Embryonic facial prominence (tissue), 1 donor: ENCODE data around the gene ZNF836.

Experiments
- DNase-seq: peaks from one replicate; pipeline ENCODE4 v3.0.0-alpha.2; 2016; ENCODE audit errors: extremely low spot score

The ZNF836 gene

DNA sequence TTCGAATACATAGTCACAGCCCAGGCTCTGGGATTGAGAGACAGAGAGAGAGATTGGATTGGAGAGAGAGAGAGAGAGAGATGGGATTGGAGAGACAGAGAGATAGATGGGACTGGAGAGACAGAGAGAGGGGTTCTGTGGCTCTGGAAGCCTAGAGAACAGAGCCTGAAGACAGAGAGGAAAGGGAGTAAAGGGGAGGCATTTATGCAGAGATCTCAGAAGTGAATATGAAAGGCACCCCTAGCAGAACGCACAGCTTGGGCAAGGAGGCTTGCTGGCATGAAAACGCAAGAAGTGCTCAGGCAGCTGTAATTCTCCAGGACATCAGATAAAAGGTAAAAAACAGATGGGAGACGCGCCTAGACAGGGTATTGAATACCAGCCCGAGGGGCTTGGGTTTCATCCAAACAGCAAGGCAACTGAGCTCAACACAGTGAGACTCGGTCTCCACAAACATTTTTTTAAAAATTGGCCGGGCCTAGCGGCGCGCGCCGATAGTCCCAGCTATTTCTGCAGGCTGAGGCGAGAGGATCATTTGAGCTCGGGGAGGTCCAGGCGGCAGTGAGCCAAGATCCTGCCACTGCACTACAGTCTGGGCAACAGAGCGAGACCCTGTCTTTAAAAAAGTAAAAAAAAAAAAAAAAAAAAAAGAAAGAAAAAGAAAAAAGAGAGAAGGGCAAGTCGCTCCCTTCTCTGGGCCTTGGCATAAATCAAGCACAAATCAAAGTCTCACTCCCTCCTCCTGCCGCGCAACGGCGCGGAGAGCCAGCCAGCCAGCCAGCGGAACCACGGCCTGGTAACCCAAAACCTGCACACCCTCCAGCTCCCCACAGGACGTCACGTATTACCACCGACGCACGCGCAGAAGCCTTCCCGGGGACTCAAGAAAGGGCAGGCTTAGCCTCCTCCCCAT is 17.7 kb upstream of the ZNF836 start:
- peak; percentile 100 for DNase-seq

DNA sequence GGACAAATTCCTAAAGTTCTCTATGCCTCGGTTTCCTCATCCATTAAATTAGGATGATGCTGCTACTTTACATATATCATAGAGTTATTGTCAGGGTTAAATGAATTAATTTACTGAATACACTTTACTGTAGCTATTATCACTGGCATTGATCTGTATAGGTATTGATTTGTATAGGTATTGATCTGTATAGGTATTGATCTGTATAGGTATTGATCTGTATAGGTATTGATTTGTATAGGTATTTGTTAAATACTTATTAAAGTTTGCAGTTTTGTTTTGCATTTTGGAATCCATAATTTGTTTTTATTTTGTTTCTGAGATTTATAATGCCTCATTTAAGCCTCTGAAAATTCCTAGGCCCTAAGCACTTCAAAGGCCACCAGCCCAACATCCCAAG is 16.0 kb upstream of the ZNF836 start:
- no peak for DNase-seq

DNA sequence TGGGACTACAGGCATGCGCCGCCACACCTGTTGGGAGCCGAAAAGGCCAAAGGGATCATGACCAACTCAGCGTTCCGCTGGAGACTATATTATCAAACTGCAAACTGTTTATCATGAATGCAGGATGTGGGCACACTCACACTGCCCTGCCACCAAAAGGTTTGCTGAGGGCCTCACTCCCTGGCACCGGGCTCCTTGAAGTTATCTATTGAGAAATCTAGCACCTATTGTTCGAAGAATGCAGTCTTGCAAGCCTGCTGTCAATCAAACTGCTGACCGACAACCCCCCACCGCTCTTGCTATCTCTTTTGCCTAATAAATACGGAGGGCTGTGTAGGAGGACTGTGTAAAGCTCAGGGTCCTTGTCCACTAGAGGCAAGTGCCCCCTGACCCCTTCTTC is 5.2 kb upstream of the ZNF836 start:
- DNase-seq = no peak

DNA sequence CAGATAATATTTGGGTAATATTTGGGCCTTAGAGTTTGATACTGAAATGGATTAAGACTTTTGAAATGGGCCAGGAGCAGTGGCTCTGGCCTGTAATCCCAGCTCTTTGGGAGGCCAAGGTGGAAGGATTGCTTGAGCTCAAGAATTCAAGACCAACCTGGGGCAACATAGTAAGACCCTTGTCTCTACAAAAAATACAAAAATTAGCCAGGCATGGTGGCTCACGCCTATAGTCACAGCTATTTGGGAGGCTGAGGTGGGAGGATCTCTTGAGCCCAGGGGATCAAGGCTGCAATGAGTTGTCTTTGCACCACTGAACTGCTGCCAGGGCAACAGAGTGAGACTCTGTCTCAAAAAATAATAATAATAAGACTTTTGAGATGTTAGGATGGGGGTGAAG is 926 bp upstream of the ZNF836 start:
- no peak for DNase-seq

DNA sequence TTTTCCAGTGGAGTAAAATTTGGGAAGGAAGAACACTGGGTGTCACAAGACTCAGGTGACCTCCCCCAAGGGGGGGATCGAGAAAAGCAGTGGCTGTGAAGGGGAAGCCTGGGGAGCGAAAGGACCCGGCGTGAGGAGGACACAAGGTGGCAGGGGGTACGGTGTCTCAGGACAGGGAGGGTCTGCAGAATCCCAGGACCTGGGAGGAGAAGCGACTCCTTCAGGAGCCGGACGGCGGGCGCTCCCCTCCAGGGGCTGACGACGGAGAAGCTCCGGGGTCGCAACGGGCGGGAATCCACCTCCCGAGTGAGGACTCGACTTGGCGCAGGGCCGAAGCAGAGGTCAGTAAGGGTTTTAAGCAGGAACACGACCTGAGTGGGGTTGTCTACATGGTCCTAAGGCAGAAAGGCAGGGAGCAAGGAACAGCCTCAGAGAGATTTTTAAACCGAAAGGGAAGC is 529 bp downstream of the ZNF836 start:
- DNase-seq = no peak

DNA sequence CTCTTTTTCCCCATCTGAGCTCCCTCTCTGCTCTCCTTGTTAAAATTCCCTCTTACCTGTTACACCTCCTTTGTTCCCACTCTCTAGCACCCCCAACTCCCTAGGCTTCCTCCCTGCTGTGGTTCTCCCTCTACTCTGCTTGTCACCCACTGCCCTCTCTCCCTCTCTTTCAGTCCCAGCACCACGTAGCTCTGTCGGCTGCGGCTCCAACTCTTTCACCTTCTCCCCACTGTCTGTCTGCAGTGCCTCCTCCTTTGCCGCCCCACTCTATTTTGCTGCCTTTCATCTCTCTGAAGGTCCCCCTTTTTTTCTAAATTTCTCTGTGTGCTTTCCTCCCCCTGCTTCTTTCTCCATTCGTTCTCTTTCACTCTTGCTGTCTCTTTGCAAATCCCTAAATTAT is 1.1 kb downstream of the ZNF836 start:
- no peak for DNase-seq

DNA sequence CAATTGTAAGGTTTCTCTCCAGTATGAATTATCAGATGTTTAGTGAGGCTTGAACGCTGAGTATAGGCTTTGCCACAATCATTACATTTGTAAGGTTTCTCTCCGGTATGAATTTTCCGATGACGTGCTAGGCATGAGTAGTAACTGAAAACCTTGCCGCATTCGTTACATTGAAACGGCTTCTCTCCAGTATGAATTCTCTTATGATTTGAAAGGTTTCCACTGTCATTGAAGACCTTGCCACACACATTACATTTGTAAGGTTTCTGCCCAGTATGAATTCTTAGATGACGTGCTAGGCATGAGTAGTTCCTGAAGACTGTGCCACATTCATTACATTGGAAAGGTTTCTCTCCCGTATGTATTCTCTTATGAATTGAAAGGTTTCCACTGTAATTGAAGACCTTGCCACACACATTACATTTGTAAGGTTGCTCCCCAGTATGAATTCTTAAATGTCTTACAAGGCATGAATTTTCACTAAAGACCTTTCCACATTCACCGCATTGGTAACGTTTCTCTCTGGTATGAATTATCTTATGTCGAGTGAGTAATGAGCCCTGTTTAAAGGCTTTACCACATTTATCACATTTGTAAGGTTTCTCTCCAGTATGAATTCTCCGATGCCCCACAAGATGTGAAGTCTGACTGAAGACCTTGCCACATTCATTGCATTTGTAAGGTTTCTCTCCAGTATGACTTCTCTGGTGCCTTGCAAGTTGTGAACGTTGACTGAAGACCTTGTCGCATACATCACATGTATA is 15.6 kb downstream of the ZNF836 start:
- DNase-seq = no peak

DNA sequence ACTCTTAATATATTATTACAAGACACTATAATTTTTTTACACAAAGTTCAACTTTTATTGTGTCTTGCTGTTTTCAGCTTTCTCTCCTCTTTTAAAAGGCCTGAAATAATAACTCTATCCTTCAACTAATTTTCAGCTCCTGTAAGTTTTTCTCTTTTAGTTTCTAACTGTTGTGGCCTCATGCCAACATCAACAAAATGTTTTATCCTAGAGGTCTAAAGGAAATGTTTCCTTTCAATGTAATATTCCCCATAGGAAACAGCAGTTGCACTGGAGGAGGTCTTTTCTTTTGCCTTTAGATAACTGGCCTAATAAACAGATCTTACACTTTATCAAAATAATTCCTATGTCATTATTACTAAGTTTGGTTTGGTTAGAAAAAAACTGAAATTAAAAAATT is 23.2 kb downstream of the ZNF836 start:
- DNase-seq = no peak

DNA sequence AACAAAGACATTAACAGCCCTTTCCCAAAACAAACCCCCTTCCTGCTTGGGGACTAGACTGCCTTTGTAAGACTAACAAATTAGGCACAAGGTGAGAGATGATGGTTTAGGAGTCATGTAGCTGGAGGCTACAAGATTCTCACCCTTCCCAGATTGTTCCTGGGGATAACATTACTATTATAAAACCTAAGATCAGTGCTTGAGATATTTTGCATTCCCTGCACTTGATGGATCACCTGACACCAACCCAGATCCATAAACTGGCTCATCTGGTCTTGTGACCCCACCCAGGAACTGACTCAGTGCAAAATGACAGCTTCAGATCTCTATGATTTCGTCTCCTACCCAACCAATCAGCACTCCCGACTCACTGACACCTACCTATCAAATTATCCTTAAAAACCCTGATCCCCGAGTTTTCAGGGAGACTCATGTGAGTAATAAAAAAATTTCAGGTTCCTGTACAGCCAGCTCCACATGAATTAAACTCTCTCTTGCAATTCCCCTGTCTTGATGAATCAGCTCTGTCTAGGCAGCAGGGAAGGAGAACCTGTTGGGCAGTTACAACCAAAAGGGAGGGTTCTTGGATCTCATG is 29.3 kb downstream of the ZNF836 start:
- no peak for DNase-seq

DNA sequence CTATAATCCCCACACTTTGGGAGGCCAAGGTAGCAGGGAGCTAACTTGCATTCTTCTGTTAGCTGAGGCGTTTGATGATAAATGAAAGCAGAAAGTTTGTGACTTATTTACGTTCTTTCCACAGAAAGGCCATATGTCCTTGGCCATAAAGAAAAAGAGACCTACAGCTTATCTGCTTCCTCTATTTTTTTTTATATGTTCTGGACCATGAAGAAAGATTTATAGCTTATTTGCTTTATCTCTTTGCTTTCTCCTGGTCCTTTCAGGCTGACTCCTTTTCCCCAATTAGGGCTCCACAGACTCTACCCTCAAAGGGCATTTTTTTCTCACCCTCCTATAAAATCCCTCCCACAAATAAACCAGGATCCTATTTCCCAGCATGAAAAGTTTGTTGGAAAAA is 30.2 kb downstream of the ZNF836 start:
- no peak for DNase-seq

DNA sequence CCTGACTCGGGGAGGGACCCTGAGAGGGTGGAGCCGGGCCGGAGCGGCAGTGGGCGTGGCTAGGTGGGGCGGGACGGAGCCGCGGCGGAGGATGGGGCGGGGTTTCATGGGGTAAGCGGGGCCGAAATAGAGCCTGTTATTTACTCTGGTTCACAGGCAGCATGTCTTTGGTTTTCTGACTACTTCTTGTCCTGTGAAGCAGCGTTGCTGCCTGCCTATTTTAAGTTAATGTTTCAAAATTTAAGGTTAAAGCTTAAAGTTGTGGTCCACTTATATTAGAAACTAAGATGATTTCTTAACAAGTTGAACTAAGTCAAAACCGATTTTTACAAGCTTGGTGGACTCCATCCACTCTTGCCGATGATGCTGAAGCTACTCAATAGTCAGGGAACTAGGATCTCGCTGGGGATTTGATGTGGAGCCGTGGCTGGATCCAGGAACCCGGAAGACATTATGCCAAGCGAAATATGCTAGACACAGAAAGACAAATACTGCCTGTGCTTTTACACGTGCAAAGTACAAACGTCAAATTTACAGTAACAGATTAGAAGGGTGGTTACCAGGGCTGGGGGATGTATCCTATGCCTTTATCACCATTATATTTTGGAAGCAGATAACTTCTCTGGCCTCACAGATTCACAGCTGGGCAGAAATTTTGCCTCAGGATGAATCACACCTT is 31.2 kb downstream of the ZNF836 start:
- no peak for DNase-seq

DNA sequence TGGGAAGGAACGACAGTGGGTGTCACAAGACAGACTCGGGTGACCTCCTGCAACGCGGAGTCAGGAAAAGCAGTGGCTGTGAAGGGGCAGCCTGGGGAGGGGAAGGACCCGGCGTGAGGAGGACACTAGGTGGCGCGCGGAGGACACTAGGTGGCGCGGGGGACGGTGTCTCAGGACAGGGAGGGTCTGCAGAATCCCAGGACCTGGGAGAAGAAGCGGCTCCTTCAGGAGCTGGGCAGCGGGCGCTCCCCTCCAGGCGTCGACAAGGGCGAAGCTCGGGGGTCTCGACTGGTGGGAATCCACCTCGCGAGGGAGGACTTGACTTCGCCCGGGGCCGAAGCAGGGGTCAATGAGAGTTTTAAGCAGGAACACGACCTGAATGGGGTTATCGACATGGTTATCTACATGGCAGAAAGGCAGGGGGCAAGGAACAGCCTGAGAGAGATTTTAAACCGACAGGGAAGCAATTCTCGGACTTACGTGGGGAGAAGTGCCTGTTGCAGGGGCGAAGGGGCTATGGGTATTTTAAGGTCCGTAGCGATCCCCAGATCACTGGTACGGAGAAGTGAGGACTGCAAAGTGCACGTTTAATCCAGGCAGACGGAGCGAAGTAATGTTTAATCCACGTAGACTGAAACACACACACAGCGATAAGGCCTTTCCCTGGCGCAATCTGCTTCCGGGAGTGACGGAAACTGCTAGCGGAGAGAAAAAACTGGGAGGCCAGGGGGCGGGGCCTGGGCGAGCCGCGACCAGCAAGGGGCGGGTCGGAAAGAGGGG is 32.0 kb downstream of the ZNF836 start, which contains the start of gene ZNF616:
Gene ZNF616 (minus strand): TSS at position 687 of the 780 bp plus-strand sequence. CDS start 9,426 bp downstream, outside the sequence.
- peak; percentile 91 for DNase-seq

DNA sequence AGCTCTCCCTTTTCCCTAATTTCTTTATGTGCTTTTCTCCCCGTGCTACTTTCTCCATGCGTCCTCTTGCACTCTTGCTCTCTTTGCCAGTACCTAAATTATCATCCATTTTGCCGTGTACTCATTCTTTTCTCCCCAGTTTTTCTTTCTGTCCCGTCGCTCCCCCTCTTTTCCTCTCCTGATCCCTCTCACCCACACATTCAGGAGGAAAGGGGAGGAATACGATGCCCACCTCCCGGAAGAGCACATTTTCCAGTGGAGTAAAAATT is 32.5 kb downstream of the ZNF836 start:
- no peak for DNase-seq

DNA sequence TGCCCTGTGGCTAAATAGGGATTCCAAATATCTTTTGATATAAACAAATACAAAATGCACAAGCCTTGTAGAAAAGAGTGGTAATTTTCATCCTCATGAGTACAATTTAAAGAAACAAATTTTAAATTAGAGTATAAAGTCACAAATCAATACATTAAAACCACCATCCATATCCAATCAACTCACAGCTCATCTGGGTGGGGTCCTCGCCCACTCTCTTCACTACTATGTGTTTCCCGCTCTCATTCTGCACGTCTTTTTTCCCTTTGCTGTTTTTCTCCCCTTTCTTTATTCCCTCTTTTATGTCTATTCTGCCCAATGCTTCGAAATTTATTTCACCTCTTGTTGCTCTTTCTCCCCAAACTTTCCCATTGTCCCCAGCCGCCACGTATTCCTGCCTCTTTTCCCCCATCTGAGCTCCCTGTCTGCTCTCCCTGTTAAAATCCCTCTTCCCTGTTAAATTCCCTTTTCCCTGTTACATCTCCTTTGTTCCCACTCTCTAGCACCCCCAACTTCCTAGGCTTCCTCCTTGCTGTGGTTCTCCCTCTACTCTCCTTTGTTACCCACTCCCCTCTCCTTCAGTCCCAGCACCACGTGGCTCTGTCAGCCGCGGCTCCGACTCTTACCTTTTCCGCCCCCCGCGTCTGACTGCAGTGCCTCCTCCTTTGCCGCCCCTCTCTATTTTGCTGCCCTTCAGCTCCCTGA is 33.0 kb downstream of the ZNF836 start:
- peak; percentile 50 for DNase-seq

DNA sequence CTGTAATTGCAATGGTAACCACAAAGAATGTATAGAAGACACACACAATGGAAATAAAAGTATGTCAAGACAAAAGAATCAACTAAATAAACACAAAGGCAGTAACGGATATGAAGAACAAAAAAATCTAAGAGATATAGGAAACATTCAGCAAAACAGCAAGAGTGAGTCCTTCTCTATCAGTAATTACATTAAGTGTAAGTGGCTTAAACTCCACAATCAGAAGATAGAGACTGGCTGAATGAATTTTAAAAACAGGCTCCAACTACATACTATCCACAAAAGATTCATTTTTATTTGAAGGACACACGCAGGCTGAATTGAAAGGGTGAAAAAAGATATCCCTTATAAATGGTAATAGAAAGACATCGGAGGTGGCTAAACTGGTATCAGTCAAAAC is 51.1 kb downstream of the ZNF836 start:
- no peak for DNase-seq

DNA sequence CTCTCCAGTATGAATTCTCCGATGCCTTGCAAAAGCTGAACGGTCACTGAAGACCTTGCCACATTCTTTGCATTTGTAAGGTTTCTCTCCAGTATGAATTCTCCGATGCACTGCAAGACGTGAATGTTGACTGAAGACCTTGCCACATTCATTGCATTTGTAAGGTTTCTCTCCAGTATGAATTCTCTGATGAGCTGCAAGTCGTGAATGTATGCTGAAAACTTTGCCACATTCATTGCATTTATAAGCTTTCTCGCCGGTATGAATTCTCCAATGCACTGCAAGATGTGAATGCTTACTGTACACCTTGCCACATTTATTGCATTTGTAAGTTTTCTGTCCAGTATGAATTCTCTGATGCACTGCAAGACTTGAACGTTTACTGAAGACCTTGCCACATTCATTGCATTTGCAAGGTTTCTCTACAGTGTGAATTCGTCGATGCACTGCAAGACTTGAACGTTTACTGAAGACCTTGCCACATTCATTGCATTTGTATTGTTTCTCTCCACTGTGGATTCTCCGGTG is 55.8 kb downstream of the ZNF836 start:
- no peak for DNase-seq

DNA sequence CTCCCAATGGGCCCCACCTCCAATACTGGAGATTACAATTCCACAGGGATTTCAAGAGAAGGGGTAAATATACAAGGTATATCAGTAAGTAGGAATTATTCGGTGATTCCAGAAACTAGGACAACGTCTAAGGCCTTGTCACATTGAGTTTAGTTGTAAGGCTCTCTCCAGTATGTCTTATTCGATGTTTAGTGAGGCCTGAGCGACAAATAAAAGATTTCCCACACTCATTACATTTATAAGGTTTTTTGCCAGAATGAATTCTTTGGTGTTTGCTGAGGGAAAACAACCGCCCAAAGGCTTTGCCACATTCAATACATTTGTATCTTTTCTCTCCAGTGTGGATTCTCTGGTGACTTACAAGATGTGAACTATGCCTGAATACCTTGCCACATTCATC is 56.7 kb downstream of the ZNF836 start:
- no peak for DNase-seq

DNA sequence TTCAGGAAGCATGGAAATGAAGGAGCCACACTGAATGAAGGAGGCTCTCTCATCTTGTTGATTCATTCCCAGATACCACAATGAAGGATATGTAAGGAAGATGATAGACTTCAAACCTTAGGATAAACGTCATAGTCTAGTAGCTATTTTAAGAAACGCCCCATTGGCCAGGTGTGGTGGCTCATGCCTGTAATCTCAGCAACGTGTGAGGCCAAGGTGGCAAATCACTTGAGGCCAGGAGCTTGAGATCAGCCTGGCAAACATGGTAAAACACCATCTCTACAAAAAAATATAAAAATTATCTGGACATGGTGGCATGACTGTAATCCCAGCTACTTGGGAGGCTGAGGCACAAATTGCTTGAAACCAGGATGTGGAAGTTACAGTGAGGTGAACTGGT is 58.8 kb downstream of the ZNF836 start:
- DNase-seq = no peak

DNA sequence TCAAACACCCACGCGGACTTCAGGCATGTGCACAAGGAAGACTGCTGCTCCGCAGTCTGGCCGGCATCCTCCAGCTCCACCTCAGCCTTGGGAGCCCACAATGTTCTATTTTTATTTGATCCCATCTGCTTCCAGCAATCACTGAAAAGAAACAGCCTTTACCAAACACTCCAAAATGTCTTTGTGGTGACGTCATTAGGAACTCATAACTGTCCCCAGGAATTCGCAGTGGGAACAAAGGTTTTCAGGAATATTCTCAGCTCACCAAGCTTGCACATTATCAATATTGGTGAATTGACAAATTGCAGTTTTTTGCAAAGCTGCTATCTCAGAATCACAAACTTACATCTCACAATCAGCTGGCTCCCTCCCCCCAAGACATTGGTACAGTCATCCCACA is 60.6 kb downstream of the ZNF836 start:
- no peak for DNase-seq
